K562 (cell line): Measurements from ENCODE around the gene SLC5A5. TPM values are rescaled to one million over a fixed set of nuclear protein-coding genes. Genes with fewer than 3 reads are reported as not detected.

ENCODE experiments used
- CBX2 ChIP-seq: fragments of 200-600 bp; sonication (generic); IDR thresholded peaks from one replicate; pipeline ENCODE4 v1.6.1; 2012; ENCODE audit warnings: mild to moderate bottlenecking, low read length, inconsistent platforms; ENCODE audit not compliant: insufficient read depth, poor library complexity, severe bottlenecking
- ELK3 ChIP-seq: fragments of 450-650 bp; formaldehyde crosslinking; IDR thresholded peaks from 2 replicates; pipeline ENCODE4 v1.4.0; 2020; ENCODE audit warnings: mild to moderate bottlenecking
- ETV5 ChIP-seq: sonication (generic); formaldehyde crosslinking; IDR thresholded peaks from 2 replicates; pipeline ENCODE4 v1.4.0; 2020; ENCODE audit warnings: low read depth, mild to moderate bottlenecking, missing genetic modification reagents
- EZH2 ChIP-seq: IDR thresholded peaks from 2 replicates; pipeline ENCODE4 v1.6.1; 2012; ENCODE audit warnings: low read depth, mild to moderate bottlenecking, inconsistent platforms, low read length, borderline replicate concordance
- HSF4 ChIP-seq: fragments of 250-450 bp; sonication (Bioruptor Pico); IDR thresholded peaks from 2 replicates; pipeline ENCODE4 v2.1.2; 2022; ENCODE audit warnings: mild to moderate bottlenecking, moderate library complexity, borderline replicate concordance
- KDM1A ChIP-seq, 2 experiments: fragments of 450-650 bp; IDR thresholded peaks; 2 replicates each; pipeline ENCODE4 v1.6.1; 2016; ENCODE audit warnings: mild to moderate bottlenecking in 2 of 2
- MEF2A ChIP-seq: IDR thresholded peaks from 2 replicates; pipeline ENCODE4 v1.6.1; 2011; ENCODE audit warnings: low read depth, mild to moderate bottlenecking, low read length, moderate library complexity; ENCODE audit not compliant: control insufficient read depth
- RBM14 ChIP-seq: fragments of 200-400 bp; formaldehyde crosslinking; IDR thresholded peaks from 2 replicates; pipeline ENCODE4 v1.6.1; 2018; ENCODE audit warnings: low read depth, mild to moderate bottlenecking, low read length, moderate library complexity, borderline replicate concordance; ENCODE audit not compliant: insufficient read depth
- RNF2 ChIP-seq: sonication (generic); IDR thresholded peaks from 2 replicates; pipeline ENCODE4 v1.6.1; 2016
- SIN3A ChIP-seq, 2 experiments: fragments of 150-350 bp in 1 of 2; IDR thresholded peaks; 2 replicates each; pipeline ENCODE4 v1.6.1; 2011 to 2016; ENCODE audit warnings: borderline replicate concordance in 2 of 2, low read depth in 2 of 2, low read length in 2 of 2, mild to moderate bottlenecking in 2 of 2, moderate library complexity in 2 of 2; ENCODE audit not compliant: control insufficient read depth in 1 of 2
- SMARCA5 ChIP-seq: fragments of 450-650 bp; IDR thresholded peaks from 2 replicates; pipeline ENCODE4 v1.6.1; 2016
- SNRNP70 ChIP-seq: fragments of 200-400 bp; formaldehyde crosslinking; optimal IDR thresholded peaks from 2 replicates; pipeline ENCODE3; 2017; ENCODE audit warnings: low read depth, low read length
- TAF7 ChIP-seq: fragments of 450-650 bp; IDR thresholded peaks from 2 replicates; pipeline ENCODE4 v1.6.1; 2016; ENCODE audit warnings: missing genetic modification characterization, missing compliant biosample characterization
- TEAD1 ChIP-seq, 2 experiments: fragments of 450-650 bp in 1 of 2; sonication (generic) in 1 of 2; formaldehyde crosslinking; IDR thresholded peaks; 2 replicates each; pipeline versions ENCODE4 v1.4.0 to v1.8.0; 2020 to 2022; ENCODE audit warnings: mild to moderate bottlenecking in 2 of 2, missing genetic modification reagents in 1 of 2
- ZFPM2 ChIP-seq: fragments of 250-450 bp; sonication (Bioruptor Pico); IDR thresholded peaks from 2 replicates; pipeline ENCODE4 v1.5.1; 2022; ENCODE audit warnings: mild to moderate bottlenecking
- ZNF165 ChIP-seq: fragments of 250-450 bp; sonication (Bioruptor Pico); IDR thresholded peaks from 2 replicates; pipeline ENCODE4 v1.4.0; 2020; ENCODE audit warnings: borderline replicate concordance
- ZNF561 ChIP-seq: fragments of 450-650 bp; formaldehyde crosslinking; conservative IDR thresholded peaks from 2 replicates; pipeline ENCODE4 v1.4.0; 2020; ENCODE audit warnings: mild to moderate bottlenecking, moderate library complexity
- polyA plus RNA-seq, 8 experiments: library from polyadenylated mRNA; depleted of rRNA in 4 of 8; stranded (reverse) in 5 of 8; unstranded in 3 of 8; fragments of >200 nt; fragmentation: Nextera tagmentation in 2 of 8; fragmentation: Illumina TruSeq in 1 of 8; extraction: Ambion mirVana in 2 of 8; extraction: Trizol in 1 of 8; gene quantifications; 2 replicates each; pipeline versions ENCODE4 v1.2.1 to v1.2.3, GENCODE V29; 2011 to 2014; ENCODE audit warnings: inconsistent platforms in 1 of 8, missing spikeins in 1 of 8
- total RNA-seq, 7 experiments: library from RNA; depleted of rRNA in 6 of 7; stranded (reverse); fragments of >200 nt in 6 of 7; fragmentation: Illumina TruSeq in 2 of 7; extraction: Trizol in 2 of 7; gene quantifications; 2 replicates each; pipeline versions ENCODE4 v1.2.1 to v1.2.3, GENCODE V29; 2011 to 2021; ENCODE audit warnings: low replicate concordance in 1 of 7
- TF ChIP-seq, protein P1 (sequence below): fragments of 250-450 bp; sonication (Bioruptor Pico); IDR thresholded peaks from 2 replicates; pipeline ENCODE4 v1.5.1; 2021; ENCODE audit warnings: mild to moderate bottlenecking
- TF ChIP-seq, protein P2 (sequence below): fragments of 150-350 bp; IDR thresholded peaks from 2 replicates; pipeline ENCODE4 v1.6.1; 2014; ENCODE audit warnings: low read depth, mild to moderate bottlenecking, low read length, borderline replicate concordance
- TF ChIP-seq, protein P3 (sequence below): fragments of 250-450 bp; sonication (Bioruptor Pico); IDR thresholded peaks from 2 replicates; pipeline ENCODE4 v1.8.0; 2022; ENCODE audit warnings: moderate library complexity, mild to moderate bottlenecking, inconsistent platforms

SLC5A5 gene
- total and polyA plus RNA-seq, 9 of the 15 experiments (the other 6 are each of a cell fraction or from before 2014, with no cell fraction given) = 0.10 to 0.73 (median 0.23) TPM

- no peak for TF ChIP-seq ZNF561 (CRISPR knock-in tag)
- no peak for TF ChIP-seq SNRNP70
- TF ChIP-seq SIN3A (IDR thresholded peaks at IDR 0.05; ENCODE audit: borderline replicate concordance in 2 of 2, control insufficient read depth in 1 of 2, low read depth in 2 of 2, low read length in 2 of 2) = peak in 1 of 2 experiments; percentile 65; a peak in 1 of 4 replicates
- TF ChIP-seq HSF4 (CRISPR knock-in tag) = no peak
- TF ChIP-seq ELK3 = no peak
- TF ChIP-seq SMARCA5 = no peak
- TF ChIP-seq ZFPM2 = no peak
- no peak for TF ChIP-seq CBX2
- TF ChIP-seq MEF2A = no peak
- TF ChIP-seq, protein P1, sequence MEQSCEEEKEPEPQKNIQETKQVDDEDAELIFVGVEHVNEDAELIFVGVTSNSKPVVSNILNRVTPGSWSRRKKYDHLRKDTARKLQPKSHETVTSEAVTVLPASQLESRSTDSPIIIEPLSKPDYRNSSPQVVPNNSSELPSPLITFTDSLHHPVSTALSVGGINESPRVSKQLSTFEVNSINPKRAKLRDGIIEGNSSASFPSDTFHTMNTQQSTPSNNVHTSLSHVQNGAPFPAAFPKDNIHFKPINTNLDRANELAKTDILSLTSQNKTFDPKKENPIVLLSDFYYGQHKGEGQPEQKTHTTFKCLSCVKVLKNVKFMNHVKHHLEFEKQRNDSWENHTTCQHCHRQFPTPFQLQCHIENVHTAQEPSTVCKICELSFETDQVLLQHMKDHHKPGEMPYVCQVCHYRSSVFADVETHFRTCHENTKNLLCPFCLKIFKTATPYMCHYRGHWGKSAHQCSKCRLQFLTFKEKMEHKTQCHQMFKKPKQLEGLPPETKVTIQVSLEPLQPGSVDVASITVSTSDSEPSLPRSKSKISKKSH = no peak
- peak; percentile 20 to 38; a peak in 2 of 4 replicates for TF ChIP-seq TEAD1 (CRISPR knock-in tag; IDR thresholded peaks at IDR 0.05)
- no peak for TF ChIP-seq KDM1A (IDR thresholded peaks at IDR 0.05)
- TF ChIP-seq TAF7 (tag) = peak; percentile 97
- peak; percentile 17; the same call in 1 of the 2 replicates for TF ChIP-seq ETV5
- TF ChIP-seq, protein P2, sequence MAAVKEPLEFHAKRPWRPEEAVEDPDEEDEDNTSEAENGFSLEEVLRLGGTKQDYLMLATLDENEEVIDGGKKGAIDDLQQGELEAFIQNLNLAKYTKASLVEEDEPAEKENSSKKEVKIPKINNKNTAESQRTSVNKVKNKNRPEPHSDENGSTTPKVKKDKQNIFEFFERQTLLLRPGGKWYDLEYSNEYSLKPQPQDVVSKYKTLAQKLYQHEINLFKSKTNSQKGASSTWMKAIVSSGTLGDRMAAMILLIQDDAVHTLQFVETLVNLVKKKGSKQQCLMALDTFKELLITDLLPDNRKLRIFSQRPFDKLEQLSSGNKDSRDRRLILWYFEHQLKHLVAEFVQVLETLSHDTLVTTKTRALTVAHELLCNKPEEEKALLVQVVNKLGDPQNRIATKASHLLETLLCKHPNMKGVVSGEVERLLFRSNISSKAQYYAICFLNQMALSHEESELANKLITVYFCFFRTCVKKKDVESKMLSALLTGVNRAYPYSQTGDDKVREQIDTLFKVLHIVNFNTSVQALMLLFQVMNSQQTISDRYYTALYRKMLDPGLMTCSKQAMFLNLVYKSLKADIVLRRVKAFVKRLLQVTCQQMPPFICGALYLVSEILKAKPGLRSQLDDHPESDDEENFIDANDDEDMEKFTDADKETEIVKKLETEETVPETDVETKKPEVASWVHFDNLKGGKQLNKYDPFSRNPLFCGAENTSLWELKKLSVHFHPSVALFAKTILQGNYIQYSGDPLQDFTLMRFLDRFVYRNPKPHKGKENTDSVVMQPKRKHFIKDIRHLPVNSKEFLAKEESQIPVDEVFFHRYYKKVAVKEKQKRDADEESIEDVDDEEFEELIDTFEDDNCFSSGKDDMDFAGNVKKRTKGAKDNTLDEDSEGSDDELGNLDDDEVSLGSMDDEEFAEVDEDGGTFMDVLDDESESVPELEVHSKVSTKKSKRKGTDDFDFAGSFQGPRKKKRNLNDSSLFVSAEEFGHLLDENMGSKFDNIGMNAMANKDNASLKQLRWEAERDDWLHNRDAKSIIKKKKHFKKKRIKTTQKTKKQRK = peak; percentile 92
- no peak for TF ChIP-seq EZH2
- TF ChIP-seq, protein P3, sequence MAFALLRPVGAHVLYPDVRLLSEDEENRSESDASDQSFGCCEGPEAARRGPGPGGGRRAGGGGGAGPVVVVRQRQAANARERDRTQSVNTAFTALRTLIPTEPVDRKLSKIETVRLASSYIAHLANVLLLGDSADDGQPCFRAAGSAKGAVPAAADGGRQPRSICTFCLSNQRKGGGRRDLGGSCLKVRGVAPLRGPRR = 0 out of 2 replicates have a peak, but pooled peaks have one; percentile 60
- TF ChIP-seq RBM14 = peak; percentile 71; the same call in 1 of the 2 replicates
- no peak for TF ChIP-seq ZNF165 (CRISPR knock-in tag)
- no peak; the same call in 1 of the 2 replicates for TF ChIP-seq RNF2
Observed at GRCh38 chr19:17859533-17860330, 12.0 kb upstream of the SLC5A5 start, which contains the start of gene RPL18A (continued).
